GM21619 (cell line): ENCODE data around the gene CLCNKB.

Experiments used
- ATAC-seq: cut with Tn5 transposase; IDR thresholded peaks from one replicate; pipeline ENCODE4 v1.9.1; 2021; ENCODE audit not compliant: unreplicated experiment

The CLCNKB gene

DNA sequence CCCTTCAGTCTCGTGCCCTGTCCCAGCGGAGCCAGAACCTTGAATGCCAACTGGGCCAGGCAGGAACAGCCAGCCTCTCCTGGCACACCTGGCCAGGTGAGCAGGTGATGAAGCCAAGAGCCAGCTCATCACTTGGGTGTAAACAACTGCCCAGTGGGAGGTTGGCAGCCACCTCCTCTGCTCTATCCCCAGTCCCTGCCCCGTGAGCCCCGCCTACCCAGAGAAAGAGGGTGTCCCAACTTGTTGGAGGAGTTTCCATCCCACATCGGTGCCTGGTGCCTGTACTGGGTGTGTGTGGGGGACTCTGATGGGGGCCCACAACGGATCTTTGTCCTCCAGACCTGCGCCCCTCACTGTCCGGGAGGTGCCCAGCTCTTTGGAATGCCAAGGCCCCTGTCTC lies 47.7 kb downstream of the CLCNKB start:
- ATAC-seq = no peak

GRCh38 chr1:16092097-16092922 lies 48.7 kb downstream of the CLCNKB start:
- no peak for ATAC-seq

- no peak for ATAC-seq
Measured at GRCh38 chr1:16092923-16093511, 49.4 kb downstream of the CLCNKB start.

- no peak for ATAC-seq
Measured at GRCh38 chr1:16093611-16094010, 50.0 kb downstream of the CLCNKB start.

DNA sequence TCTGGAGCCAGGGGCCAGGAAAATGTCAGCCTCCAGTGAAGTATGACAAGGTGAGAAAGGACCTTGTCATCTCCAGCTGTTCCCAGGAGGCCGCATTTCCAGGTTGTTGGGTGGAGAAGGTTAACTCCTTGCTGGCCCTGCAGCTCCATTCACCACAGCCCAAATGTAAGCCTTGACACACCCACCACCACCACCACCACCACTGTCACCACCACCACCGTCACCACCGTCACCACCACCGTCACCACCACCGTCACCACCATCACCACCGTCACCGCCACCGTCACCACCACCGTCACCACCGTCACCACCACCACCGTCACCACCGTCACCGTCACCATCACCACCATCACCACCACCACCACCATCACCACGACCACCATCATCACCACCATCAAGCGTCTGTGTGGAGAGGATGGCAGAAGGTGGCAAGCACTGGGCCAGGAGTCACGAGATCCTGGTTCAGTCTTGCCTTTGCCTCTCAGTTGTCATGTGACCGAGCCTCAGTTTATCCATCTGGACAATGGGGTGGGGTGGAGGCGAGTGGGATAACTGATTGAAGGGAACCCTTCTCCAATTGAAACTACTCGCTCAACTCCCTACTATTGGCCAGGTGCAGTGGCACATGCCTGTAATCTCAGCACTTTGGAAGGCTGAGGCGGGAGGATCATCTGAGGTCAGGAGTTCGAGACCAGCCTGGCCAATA lies 51.0 kb downstream of the CLCNKB start:
- ATAC-seq = no peak

- no peak for ATAC-seq
Measured at GRCh38 chr1:16095447-16095846, 51.9 kb downstream of the CLCNKB start.

GRCh38 chr1:16099412-16099811 lies 55.8 kb downstream of the CLCNKB start:
- no peak for ATAC-seq

- ATAC-seq = no peak
Measured at GRCh38 chr1:16101623-16102022, 58.0 kb downstream of the CLCNKB start.
